Naive thymus-derived CD4-positive, alpha-beta T cell (primary cell): ENCODE results near the gene AFDN. TPM values are rescaled to one million over a fixed set of nuclear protein-coding genes. Genes with fewer than 3 reads are reported as not detected.

ENCODE experiments used
- ATAC-seq: fragments of 150-1000 bp; cut with Tn5 transposase; 2 replicates; pipeline ENCODE4 v1.10.0; 2021; ENCODE audit warnings: mild to moderate bottlenecking, moderate library complexity
- CTCF ChIA-PET: fragments of 350-600 bp; sonication (Branson Sonifier 250); formaldehyde crosslinking; loops from one replicate; lab custom pipeline; 2021; ENCODE audit warnings: antibody characterized with exemption; lab: Charles Lee
- POLR2A ChIA-PET: fragments of 350-600 bp; sonication (Branson Sonifier 250); formaldehyde crosslinking; loops from one replicate; lab custom pipeline; 2021; ENCODE audit warnings: antibody characterized with exemption, inconsistent platforms; lab: Charles Lee
- DNase-seq, 9 donors: peaks; one replicate each; pipeline versions ENCODE4 v3.0.0 to v3.0.0-alpha.2; 2020 to 2022; ENCODE audit warnings: mixed read lengths in 1 of 9
- H3K27ac ChIP-seq: one replicate; pipeline ENCODE4 v1.7.0; 2013; ENCODE audit warnings: mild to moderate bottlenecking, low read depth, low read length, moderate library complexity
- H3K27me3 ChIP-seq, 2 donors: one replicate each; pipeline ENCODE4 v1.7.0; 2013; ENCODE audit warnings: low read length in 2 of 2, mild to moderate bottlenecking in 2 of 2, moderate library complexity in 2 of 2; ENCODE audit not compliant: control insufficient read depth in 2 of 2, insufficient read depth in 2 of 2
- H3K36me3 ChIP-seq, 3 experiments: 1 replicate in 2 of 3; 2 replicates in 1 of 3; pipeline ENCODE4 v1.7.0; 2013; ENCODE audit warnings: low read length in 3 of 3, mild to moderate bottlenecking in 3 of 3, moderate library complexity in 1 of 3; ENCODE audit not compliant: insufficient read depth in 3 of 3, control insufficient read depth in 2 of 3
- H3K4me1 ChIP-seq, 2 donors: one replicate each; pipeline ENCODE4 v1.7.0; 2013; ENCODE audit warnings: low read length in 2 of 2, mild to moderate bottlenecking in 2 of 2, moderate library complexity in 1 of 2; ENCODE audit not compliant: control insufficient read depth in 2 of 2, insufficient read depth in 2 of 2
- H3K4me3 ChIP-seq: 2 replicates; pipeline ENCODE4 v1.7.0; 2013; ENCODE audit warnings: mild to moderate bottlenecking, low read length
- H3K9me3 ChIP-seq, 3 experiments: 1 replicate in 2 of 3; 2 replicates in 1 of 3; pipeline ENCODE4 v1.7.0; 2013; ENCODE audit warnings: low read length in 3 of 3; ENCODE audit not compliant: control insufficient read depth in 2 of 3
- H3K27ac Mint-ChIP-seq, 9 donors: one replicate each; pipeline ENCODE4 v1.8.0; 2020 to 2022; ENCODE audit warnings: mixed read lengths in 9 of 9, mild to moderate bottlenecking in 8 of 9, moderate library complexity in 5 of 9, inconsistent platforms in 2 of 9
- H3K27me3 Mint-ChIP-seq, 5 donors: one replicate each; pipeline ENCODE4 v1.8.0; 2021 to 2022; ENCODE audit warnings: mixed read lengths in 5 of 5, mild to moderate bottlenecking in 1 of 5
- H3K36me3 Mint-ChIP-seq, 5 donors: one replicate each; pipeline ENCODE4 v1.8.0; 2020 to 2022; ENCODE audit warnings: mixed read lengths in 5 of 5, mild to moderate bottlenecking in 3 of 5, inconsistent platforms in 1 of 5
- H3K4me1 Mint-ChIP-seq, 7 donors: one replicate each; pipeline ENCODE4 v1.8.0; 2020 to 2022; ENCODE audit warnings: mixed read lengths in 7 of 7, mild to moderate bottlenecking in 3 of 7, inconsistent platforms in 1 of 7
- H3K4me3 Mint-ChIP-seq, 10 donors: one replicate each; pipeline ENCODE4 v1.8.0; 2020 to 2022; ENCODE audit warnings: mild to moderate bottlenecking in 10 of 10, mixed read lengths in 10 of 10, moderate library complexity in 6 of 10, inconsistent platforms in 2 of 10
- H3K9me3 Mint-ChIP-seq, 11 donors: one replicate each; pipeline ENCODE4 v1.8.0; 2020 to 2022; ENCODE audit warnings: mixed read lengths in 11 of 11, mild to moderate bottlenecking in 4 of 11, inconsistent platforms in 1 of 11, moderate library complexity in 1 of 11
- intact Hi-C, 2 donors: fragments of 100-400 bp; cut with micrococcal nuclease; formaldehyde crosslinking; loops; one replicate each; pipeline ENCODE4 v1.15.1; 2023
- polyA plus RNA-seq, 2 donors: library from polyadenylated mRNA; unstranded; fragments of 300-500 nt; fragmentation: Illumina TruSeq; gene quantifications; one replicate each; pipeline ENCODE4 v1.2.3, GENCODE V29; 2021
- total RNA-seq, 6 experiments: library from RNA in 5 of 6; stranded (reverse) in 5 of 6; gene quantifications; 1 replicate in 5 of 6; 2 replicates in 1 of 6; pipeline ENCODE4 v1.2.3 and lab custom pipeline; 2021 to 2026

The AFDN gene
- total and polyA plus RNA-seq, 7 experiments from 2014 or later = 0.08 to 55.1 (median 3.6) TPM

DNA sequence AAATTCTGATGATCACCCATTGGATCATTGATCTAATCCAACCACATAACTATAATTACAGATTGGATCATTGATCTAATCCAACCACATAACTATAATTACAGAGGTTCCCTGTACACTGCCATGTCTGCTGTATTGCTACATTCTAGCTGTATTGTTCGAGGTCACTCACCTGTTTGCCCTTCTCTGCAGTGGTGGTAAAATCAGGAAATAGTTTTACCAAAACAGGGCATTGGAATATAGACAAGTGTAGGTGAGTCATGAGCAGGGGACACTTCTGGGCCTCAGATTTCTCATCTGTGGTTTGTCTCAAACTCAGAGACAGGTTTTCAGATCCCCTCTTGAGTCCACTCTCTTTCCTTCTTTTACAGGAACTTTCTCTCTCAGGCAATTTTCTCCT is 9.0 kb upstream of the AFDN start:
- intact Hi-C loops = no loop called here
- DNase-seq (no peak), ATAC-seq (no peak)
- ChIA-PET POLR2A (no interaction called here), CTCF (interaction anchor here (0.7 kb wide), 1 partner anchor 1884 kb away, joined by 4 read pairs; no protein-coding TSS in a partner anchor)
- Mint-ChIP-seq H3K4me1 (no peaks in the 10 kb centered on the region), H3K36me3 (peaks cover 0 to 3% (median 0%) of the 10 kb centered on the region in 5 donors), H3K27me3 (peaks cover 37 to 58% (median 49%) of the 10 kb centered on the region in 5 donors), H3K27ac (no peak overlapping the region), H3K4me3 (no peak overlapping the region), H3K9me3 (peaks cover 0 to 4% (median 0%) of the 10 kb centered on the region in 11 donors)
- Histone ChIP-seq H3K36me3 (no peaks in the 10 kb centered on the region), H3K4me3 (no peak overlapping the region), H3K4me1 (no peaks in the 10 kb centered on the region), H3K27ac (no peak overlapping the region), H3K27me3 (peaks cover 0 to 9% of the 10 kb centered on the region in 2 donors), H3K9me3 (no peaks in the 10 kb centered on the region)

DNA sequence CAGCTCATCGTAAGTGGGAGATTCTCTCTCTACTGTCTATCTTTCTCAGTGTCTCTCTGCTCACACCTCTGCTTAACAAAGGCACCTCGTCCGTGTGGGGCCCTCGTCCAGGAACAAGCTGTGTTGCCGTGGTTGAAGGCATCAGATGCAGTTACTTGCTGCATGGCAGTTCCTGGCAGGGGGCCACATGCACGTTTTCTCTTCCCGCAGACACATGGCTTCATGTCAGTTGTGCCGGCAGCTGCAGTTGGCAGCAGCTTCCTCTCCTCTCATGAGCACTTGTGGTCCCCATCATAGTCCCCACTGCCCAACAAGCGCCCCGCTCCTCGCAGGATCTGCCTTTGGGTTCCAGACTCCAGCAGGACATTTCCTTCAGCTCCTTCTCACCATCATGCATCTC is 7.1 kb upstream of the AFDN start:
- no peaks in the 10 kb centered on the region for H3K4me1 ChIP-seq
- no peaks in the 10 kb centered on the region for H3K36me3 ChIP-seq
- H3K9me3 ChIP-seq = no peaks in the 10 kb centered on the region
- Mint-ChIP-seq H3K4me3 (no peak overlapping the region), H3K4me1 (peaks cover 0 to 3% (median 0%) of the 10 kb centered on the region in 7 donors), H3K27ac (no peak overlapping the region), H3K36me3 (peaks cover 0 to 3% (median 0%) of the 10 kb centered on the region in 5 donors), H3K9me3 (peaks cover 0 to 9% (median 0%) of the 10 kb centered on the region in 11 donors), H3K27me3 (peaks cover 37 to 68% (median 56%) of the 10 kb centered on the region in 5 donors)
- intact Hi-C loops = no loop called here
- peaks cover 0 to 9% of the 10 kb centered on the region in 2 donors for H3K27me3 ChIP-seq
- no peak overlapping the region for H3K27ac ChIP-seq
- DNase-seq = no peak
- ChIA-PET CTCF (no interaction called here), POLR2A (no interaction called here)
- H3K4me3 ChIP-seq = no peak overlapping the region
- ATAC-seq = no peak

DNA sequence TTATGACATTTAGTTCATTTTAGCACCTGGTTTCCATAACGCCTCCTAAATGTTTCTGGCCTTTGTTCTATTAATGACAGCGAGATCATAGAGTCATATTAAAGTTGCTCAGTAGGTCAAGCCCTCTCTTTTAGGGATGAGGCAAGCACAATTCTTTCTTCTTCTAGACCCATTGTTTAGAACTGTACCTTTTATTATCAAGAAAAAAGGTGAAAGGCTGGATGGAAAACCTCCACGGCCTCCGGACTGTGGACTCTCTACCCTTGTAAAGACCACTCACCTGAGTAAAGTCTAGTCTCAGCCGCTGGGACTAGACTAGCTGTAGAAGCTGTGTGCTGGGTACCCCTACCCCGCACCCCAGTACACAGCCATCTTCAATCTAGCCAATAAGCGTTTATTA is 6.0 kb upstream of the AFDN start:
- Mint-ChIP-seq H3K9me3 (peaks cover 0 to 19% (median 0%) of the 10 kb centered on the region in 11 donors), H3K4me1 (peaks cover 5 to 14% (median 7%) of the 10 kb centered on the region in 7 donors), H3K27me3 (peaks cover 41 to 77% (median 66%) of the 10 kb centered on the region in 5 donors), H3K27ac (no peak overlapping the region), H3K4me3 (no peak overlapping the region), H3K36me3 (peaks cover 0 to 7% (median 2%) of the 10 kb centered on the region in 5 donors)
- CTCF ChIA-PET = no interaction called here
- Histone ChIP-seq H3K4me1 (peaks cover 0 to 3% of the 10 kb centered on the region in 2 donors), H3K36me3 (no peaks in the 10 kb centered on the region), H3K4me3 (no peak overlapping the region), H3K27me3 (peaks cover 0 to 12% of the 10 kb centered on the region in 2 donors), H3K9me3 (no peaks in the 10 kb centered on the region), H3K27ac (no peak overlapping the region)
- POLR2A ChIA-PET = no interaction called here
- ATAC-seq = no peak
- intact Hi-C loops = loop anchor here in 1 of 2 donors (5.0 to 10.0 kb wide), 2 partner anchors 1196 to 1902 kb away; partner anchors contain the start of genes PHF10 and RPS6KA2
- no peak for DNase-seq

DNA sequence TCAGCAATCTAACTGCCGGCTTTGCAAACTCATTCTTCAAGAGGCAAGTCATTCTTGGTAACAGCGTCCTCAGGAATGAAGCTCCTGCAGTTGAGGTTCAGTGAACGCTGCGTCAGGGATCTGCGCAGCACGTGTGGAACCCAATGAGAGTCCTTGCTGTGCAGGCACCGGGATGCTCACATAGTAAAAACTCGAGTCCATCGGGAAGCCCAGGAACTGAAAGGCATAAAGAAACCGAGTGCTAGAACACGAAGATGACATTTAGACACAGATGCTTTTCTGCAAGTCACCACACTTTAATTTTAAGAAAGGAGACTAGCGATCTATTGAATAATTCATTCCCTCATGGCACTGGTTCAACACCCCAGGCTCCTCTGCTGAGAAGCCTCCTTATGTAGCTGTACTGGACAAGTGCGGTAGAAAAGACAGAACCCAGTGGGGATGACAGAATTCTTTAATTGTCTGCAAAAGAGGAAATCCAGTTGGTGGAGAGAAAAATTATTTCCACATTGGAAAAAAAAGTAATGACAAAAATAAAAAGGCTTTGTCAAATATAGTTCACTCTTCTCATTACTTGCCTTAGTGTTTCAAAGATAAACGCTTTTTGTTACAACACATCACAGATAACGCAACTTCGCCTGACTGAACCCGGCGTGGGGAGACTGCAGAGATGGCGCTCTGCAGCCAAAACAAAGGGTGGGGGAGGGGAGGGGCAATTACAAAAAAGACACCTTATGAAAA is 1.9 kb upstream of the AFDN start:
- no peak overlapping the region for H3K27ac ChIP-seq
- peaks cover 0 to 14% of the 10 kb centered on the region in 2 donors for H3K4me1 ChIP-seq
- Mint-ChIP-seq H3K36me3 (peaks cover 0 to 7% (median 4%) of the 10 kb centered on the region in 5 donors), H3K4me1 (peaks cover 5 to 32% (median 26%) of the 10 kb centered on the region in 7 donors), H3K27ac (peak overlapping the region in 2 of 9 donors; percentile 38 to 44), H3K27me3 (peaks cover 46 to 78% (median 66%) of the 10 kb centered on the region in 5 donors), H3K9me3 (peaks cover 0 to 25% (median 0%) of the 10 kb centered on the region in 11 donors), H3K4me3 (peak overlapping the region in 9 of 10 donors; percentile 56 to 91 (median 84))
- no peak for DNase-seq
- H3K9me3 ChIP-seq = no peaks in the 10 kb centered on the region
- ATAC-seq = no peak
- peaks cover 0 to 19% of the 10 kb centered on the region in 2 donors for H3K27me3 ChIP-seq
- CTCF ChIA-PET = no interaction called here
- intact Hi-C loops = loop anchor here (5.0 to 10.0 kb wide), 7 partner anchors 117 to 1898 kb away; partner anchors contain the start of genes PHF10 (in 1 of the 2) and RPS6KA2 (in 1 of the 2)
- no peak overlapping the region for H3K4me3 ChIP-seq
- no peaks in the 10 kb centered on the region for H3K36me3 ChIP-seq
- POLR2A ChIA-PET = no interaction called here

DNA sequence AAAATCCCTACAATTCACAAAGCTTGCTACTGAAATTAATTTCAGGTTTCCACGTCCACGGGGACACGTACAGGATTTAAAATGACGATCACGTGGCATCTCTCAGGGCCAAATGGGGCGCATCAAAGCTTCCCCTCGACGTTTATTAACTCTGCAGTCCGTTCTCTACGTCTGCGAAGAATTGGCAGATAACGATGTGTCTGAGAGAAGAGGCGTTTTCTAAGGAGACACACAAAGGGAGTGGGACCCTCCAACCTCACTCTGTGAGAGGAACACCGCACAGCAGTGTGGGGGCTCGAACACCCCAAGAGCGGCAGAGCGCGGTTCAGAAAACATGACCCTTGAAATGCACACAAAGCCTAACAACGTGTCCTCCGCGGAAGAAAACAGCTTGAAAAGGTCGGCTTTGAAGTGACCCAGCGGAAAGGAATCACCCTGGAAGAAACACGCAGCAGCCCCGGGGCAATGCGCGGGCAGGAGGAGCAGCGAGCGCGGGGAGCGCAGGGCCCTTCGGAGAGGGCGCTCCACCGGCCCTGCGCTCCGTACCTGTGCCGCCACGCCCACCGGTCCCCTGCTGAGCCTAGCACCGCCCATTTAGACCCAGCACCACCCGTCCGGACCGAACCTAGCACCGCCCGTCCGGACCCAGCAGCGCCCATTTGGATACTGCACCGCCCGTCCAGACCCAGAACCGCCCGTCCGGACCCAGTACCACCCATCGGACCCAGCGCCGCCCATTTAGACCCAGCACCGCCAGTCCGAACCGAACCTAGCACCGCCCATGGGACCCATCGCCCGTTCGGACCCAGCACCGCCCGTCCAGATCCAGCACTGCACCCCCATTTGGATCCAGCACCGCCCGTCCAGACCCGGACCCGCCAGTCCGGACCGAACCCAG is 1.1 kb upstream of the AFDN start:
- no peaks in the 10 kb centered on the region for H3K9me3 ChIP-seq
- Mint-ChIP-seq H3K4me3 (peak overlapping the region; percentile 83 to 91 (median 85)), H3K27me3 (peaks cover 50 to 80% (median 68%) of the 10 kb centered on the region in 5 donors), H3K4me1 (peaks cover 5 to 37% (median 26%) of the 10 kb centered on the region in 7 donors), H3K36me3 (peaks cover 0 to 7% (median 5%) of the 10 kb centered on the region in 5 donors), H3K9me3 (peaks cover 0 to 32% (median 4%) of the 10 kb centered on the region in 11 donors), H3K27ac (peak overlapping the region in 5 of 9 donors; percentile 37 to 69 (median 44))
- H3K4me1 ChIP-seq = peaks cover 0 to 14% of the 10 kb centered on the region in 2 donors
- H3K4me3 ChIP-seq = peak overlapping the region; percentile 66
- DNase-seq = peak in 2 of 9 donors; percentile 11 to 25
- no peak for ATAC-seq
- H3K27ac ChIP-seq = no peak overlapping the region
- H3K27me3 ChIP-seq = peaks cover 0 to 27% of the 10 kb centered on the region in 2 donors
- no peaks in the 10 kb centered on the region for H3K36me3 ChIP-seq
- intact Hi-C loops = loop anchor here (2.0 to 10.0 kb wide), 8 partner anchors 73 to 1387 kb away; partner anchors contain the start of gene RPS6KA2 (in 1 of the 2)
- ChIA-PET POLR2A (no interaction called here), CTCF (no interaction called here)
